WTC11 (cell line): Measurements from ENCODE around the gene ADSL. TPM values are rescaled to one million over a fixed set of nuclear protein-coding genes. Genes with fewer than 3 reads are reported as not detected.

Experiments used
- ATAC-seq: fragments of 200-7000 bp; cut with Tn5 transposase; 2 replicates; pipeline ENCODE4 v1.10.0; 2021; ENCODE audit warnings: mild to moderate bottlenecking, moderate library complexity
- CTCF ChIA-PET: fragments of 300-600 bp; sonication (Branson Sonifier 250); formaldehyde crosslinking; loops from one replicate; lab custom pipeline; 2021; ENCODE audit warnings: antibody characterized with exemption; lab: Charles Lee
- POLR2A ChIA-PET: fragments of 350-600 bp; sonication (Branson Sonifier 250); formaldehyde crosslinking; loops from one replicate; lab custom pipeline; 2021; ENCODE audit warnings: antibody characterized with exemption; lab: Charles Lee
- DNase-seq: peaks from one replicate; pipeline ENCODE4 v3.0.0; 2021; ENCODE audit warnings: low spot score
- H3K27ac Mint-ChIP-seq: 2 replicates; pipeline ENCODE4 v1.8.0; 2021; ENCODE audit warnings: mixed read lengths
- H3K27me3 Mint-ChIP-seq: 2 replicates; pipeline ENCODE4 v1.8.0; 2021; ENCODE audit warnings: low read depth, mild to moderate bottlenecking, moderate library complexity, mixed read lengths
- H3K36me3 Mint-ChIP-seq: 2 replicates; pipeline ENCODE4 v1.8.0; 2021; ENCODE audit warnings: mixed read lengths
- H3K4me1 Mint-ChIP-seq: 2 replicates; pipeline ENCODE4 v1.8.0; 2022; ENCODE audit warnings: mixed read lengths
- H3K4me3 Mint-ChIP-seq: 2 replicates; pipeline ENCODE4 v1.8.0; 2021; ENCODE audit warnings: mild to moderate bottlenecking, moderate library complexity, mixed read lengths
- H3K9me3 Mint-ChIP-seq: 2 replicates; pipeline ENCODE4 v1.8.0; 2021; ENCODE audit warnings: mixed read lengths
- AFF4 ChIP-seq: sonication (generic); formaldehyde crosslinking; IDR thresholded peaks from 2 replicates; pipeline ENCODE4 v1.8.1; 2023; ENCODE audit warnings: mild to moderate bottlenecking, missing genetic modification reagents, borderline replicate concordance
- CBFB ChIP-seq: sonication (generic); formaldehyde crosslinking; IDR thresholded peaks from 2 replicates; pipeline ENCODE4 v1.8.1; 2022; ENCODE audit warnings: mild to moderate bottlenecking, low read depth, missing genetic modification reagents
- EMX1 ChIP-seq: fragments of 250-450 bp; sonication (Bioruptor Pico); IDR thresholded peaks from 2 replicates; pipeline ENCODE4 v1.8.0; 2021; ENCODE audit warnings: mild to moderate bottlenecking
- ETV6 ChIP-seq: sonication (generic); formaldehyde crosslinking; IDR thresholded peaks from 2 replicates; pipeline ENCODE4 v1.8.1; 2022; ENCODE audit warnings: mild to moderate bottlenecking, missing genetic modification reagents
- GABPB1 ChIP-seq: sonication (generic); formaldehyde crosslinking; IDR thresholded peaks from 2 replicates; pipeline ENCODE4 v1.8.1; 2023; ENCODE audit warnings: mild to moderate bottlenecking, missing genetic modification reagents
- GTF2I ChIP-seq: fragments of 250-450 bp; sonication (Bioruptor Pico); conservative IDR thresholded peaks from 2 replicates; pipeline ENCODE4 v1.4.0; 2021; ENCODE audit warnings: mild to moderate bottlenecking
- MLX ChIP-seq: sonication (generic); formaldehyde crosslinking; IDR thresholded peaks from 2 replicates; pipeline ENCODE4 v1.8.1; 2023; ENCODE audit warnings: mild to moderate bottlenecking, missing genetic modification reagents, moderate library complexity
- MXD4 ChIP-seq: fragments of 250-450 bp; sonication (Bioruptor Pico); IDR thresholded peaks from 2 replicates; pipeline ENCODE4 v1.8.0; 2021; ENCODE audit warnings: mild to moderate bottlenecking, moderate library complexity, borderline replicate concordance
- NFE2L1 ChIP-seq: sonication (generic); formaldehyde crosslinking; IDR thresholded peaks from 2 replicates; pipeline ENCODE4 v1.8.1; 2023; ENCODE audit warnings: missing genetic modification reagents
- RELA ChIP-seq: sonication (generic); formaldehyde crosslinking; IDR thresholded peaks from 2 replicates; pipeline ENCODE4 v1.8.1; 2022; ENCODE audit warnings: missing genetic modification reagents, mild to moderate bottlenecking, borderline replicate concordance
- RORB ChIP-seq: fragments of 250-450 bp; sonication (Bioruptor Pico); IDR thresholded peaks from 2 replicates; pipeline ENCODE4 v1.9.0; 2021; ENCODE audit warnings: mild to moderate bottlenecking
- SMAD3 ChIP-seq: sonication (generic); formaldehyde crosslinking; IDR thresholded peaks from 2 replicates; pipeline ENCODE4 v1.8.0; 2022; ENCODE audit warnings: missing genetic modification reagents, mild to moderate bottlenecking, borderline replicate concordance
- TP53 ChIP-seq: sonication (generic); formaldehyde crosslinking; IDR thresholded peaks from 2 replicates; pipeline ENCODE4 v1.8.1; 2023; ENCODE audit warnings: mild to moderate bottlenecking, missing genetic modification reagents
- USF1 ChIP-seq: sonication (generic); formaldehyde crosslinking; IDR thresholded peaks from 2 replicates; pipeline ENCODE4 v1.8.0; 2022; ENCODE audit warnings: mild to moderate bottlenecking, missing genetic modification reagents
- ZNF396 ChIP-seq: fragments of 250-450 bp; sonication (Bioruptor Pico); IDR thresholded peaks from 2 replicates; pipeline ENCODE4 v1.8.0; 2021; ENCODE audit warnings: mild to moderate bottlenecking, moderate library complexity, borderline replicate concordance
- total RNA-seq: library from RNA; stranded (reverse); gene quantifications from 3 replicates; pipeline ENCODE4 v1.2.3, GENCODE V29; 2021
- TF ChIP-seq, protein P1 (sequence below): fragments of 250-450 bp; sonication (Bioruptor Pico); IDR thresholded peaks from 2 replicates; pipeline ENCODE4 v1.9.0; 2021; ENCODE audit warnings: mild to moderate bottlenecking
- TF ChIP-seq, protein P2 (sequence below): sonication (generic); formaldehyde crosslinking; IDR thresholded peaks from 2 replicates; pipeline ENCODE4 v1.8.1; 2023; ENCODE audit warnings: mild to moderate bottlenecking, missing genetic modification reagents, moderate library complexity
- TF ChIP-seq, protein P3 (sequence below): fragments of 250-450 bp; sonication (Bioruptor Pico); IDR thresholded peaks from 2 replicates; pipeline ENCODE4 v1.8.0; 2021; ENCODE audit warnings: mild to moderate bottlenecking
- TF ChIP-seq, protein P4 (sequence below): sonication (generic); formaldehyde crosslinking; IDR thresholded peaks from 2 replicates; pipeline ENCODE4 v1.8.1; 2022; ENCODE audit warnings: low read depth, missing genetic modification reagents, borderline replicate concordance
- TF ChIP-seq, protein P5 (sequence below): fragments of 250-450 bp; sonication (Bioruptor Pico); IDR thresholded peaks from 2 replicates; pipeline ENCODE4 v1.9.0; 2021; ENCODE audit warnings: mild to moderate bottlenecking

ADSL gene
- total RNA-seq, 1 experiment from 2014 or later, result 154 TPM

DNA sequence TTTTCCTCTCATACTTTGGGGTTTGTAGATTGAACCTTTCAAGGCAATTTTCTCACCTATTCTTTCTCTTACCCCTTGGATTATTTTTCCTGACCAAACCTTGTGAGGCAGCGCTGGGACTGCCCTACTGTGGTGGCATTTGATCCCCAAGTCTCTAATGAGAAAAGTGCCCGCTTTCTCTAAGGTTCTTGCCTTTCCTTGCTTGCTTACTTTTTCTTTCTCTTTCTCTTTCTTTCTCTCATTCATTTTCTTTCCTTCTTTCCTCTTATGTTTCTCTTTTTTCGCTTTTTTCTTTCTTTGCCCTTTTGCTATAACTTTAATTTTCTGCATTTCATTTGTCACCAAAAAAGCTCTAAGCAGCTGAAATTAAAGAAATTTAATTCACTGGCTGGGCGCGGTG lies 40.7 kb upstream of the ADSL start (continued):
- TF ChIP-seq AFF4 (CRISPR knock-in tag), result no peak
- TF ChIP-seq, protein P1, sequence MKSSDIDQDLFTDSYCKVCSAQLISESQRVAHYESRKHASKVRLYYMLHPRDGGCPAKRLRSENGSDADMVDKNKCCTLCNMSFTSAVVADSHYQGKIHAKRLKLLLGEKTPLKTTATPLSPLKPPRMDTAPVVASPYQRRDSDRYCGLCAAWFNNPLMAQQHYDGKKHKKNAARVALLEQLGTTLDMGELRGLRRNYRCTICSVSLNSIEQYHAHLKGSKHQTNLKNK (CRISPR knock-in tag), result no peak
- TF ChIP-seq, protein P2, sequence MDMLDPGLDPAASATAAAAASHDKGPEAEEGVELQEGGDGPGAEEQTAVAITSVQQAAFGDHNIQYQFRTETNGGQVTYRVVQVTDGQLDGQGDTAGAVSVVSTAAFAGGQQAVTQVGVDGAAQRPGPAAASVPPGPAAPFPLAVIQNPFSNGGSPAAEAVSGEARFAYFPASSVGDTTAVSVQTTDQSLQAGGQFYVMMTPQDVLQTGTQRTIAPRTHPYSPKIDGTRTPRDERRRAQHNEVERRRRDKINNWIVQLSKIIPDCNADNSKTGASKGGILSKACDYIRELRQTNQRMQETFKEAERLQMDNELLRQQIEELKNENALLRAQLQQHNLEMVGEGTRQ, result no peak
- no peak for TF ChIP-seq MLX (CRISPR knock-in tag)
- TF ChIP-seq ZNF396, result no peak
- TF ChIP-seq GTF2I (CRISPR knock-in tag), result no peak
- no peak for TF ChIP-seq EMX1 (CRISPR knock-in tag)
- TF ChIP-seq, protein P3, sequence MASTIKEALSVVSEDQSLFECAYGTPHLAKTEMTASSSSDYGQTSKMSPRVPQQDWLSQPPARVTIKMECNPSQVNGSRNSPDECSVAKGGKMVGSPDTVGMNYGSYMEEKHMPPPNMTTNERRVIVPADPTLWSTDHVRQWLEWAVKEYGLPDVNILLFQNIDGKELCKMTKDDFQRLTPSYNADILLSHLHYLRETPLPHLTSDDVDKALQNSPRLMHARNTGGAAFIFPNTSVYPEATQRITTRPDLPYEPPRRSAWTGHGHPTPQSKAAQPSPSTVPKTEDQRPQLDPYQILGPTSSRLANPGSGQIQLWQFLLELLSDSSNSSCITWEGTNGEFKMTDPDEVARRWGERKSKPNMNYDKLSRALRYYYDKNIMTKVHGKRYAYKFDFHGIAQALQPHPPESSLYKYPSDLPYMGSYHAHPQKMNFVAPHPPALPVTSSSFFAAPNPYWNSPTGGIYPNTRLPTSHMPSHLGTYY (CRISPR knock-in tag), result no peak
- TF ChIP-seq CBFB (CRISPR knock-in tag), result no peak
- TF ChIP-seq, protein P4, sequence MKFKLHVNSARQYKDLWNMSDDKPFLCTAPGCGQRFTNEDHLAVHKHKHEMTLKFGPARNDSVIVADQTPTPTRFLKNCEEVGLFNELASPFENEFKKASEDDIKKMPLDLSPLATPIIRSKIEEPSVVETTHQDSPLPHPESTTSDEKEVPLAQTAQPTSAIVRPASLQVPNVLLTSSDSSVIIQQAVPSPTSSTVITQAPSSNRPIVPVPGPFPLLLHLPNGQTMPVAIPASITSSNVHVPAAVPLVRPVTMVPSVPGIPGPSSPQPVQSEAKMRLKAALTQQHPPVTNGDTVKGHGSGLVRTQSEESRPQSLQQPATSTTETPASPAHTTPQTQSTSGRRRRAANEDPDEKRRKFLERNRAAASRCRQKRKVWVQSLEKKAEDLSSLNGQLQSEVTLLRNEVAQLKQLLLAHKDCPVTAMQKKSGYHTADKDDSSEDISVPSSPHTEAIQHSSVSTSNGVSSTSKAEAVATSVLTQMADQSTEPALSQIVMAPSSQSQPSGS (CRISPR knock-in tag), result no peak
- TF ChIP-seq TP53 (CRISPR knock-in tag), result no peak
- no peak for TF ChIP-seq NFE2L1 (CRISPR knock-in tag)
- TF ChIP-seq, all 79 proteins: peak for 0

- no peaks in the 10 kb centered on the region; the same call in 1 of the 2 replicates for H3K27me3 Mint-ChIP-seq
- H3K36me3 Mint-ChIP-seq, result peaks cover 59% of the 10 kb centered on the region
- CTCF ChIA-PET, result interaction anchor here (1.3 kb wide), 1 partner anchor 39 kb away, joined by 4 read pairs; no protein-coding TSS in a partner anchor
- POLR2A ChIA-PET, result no interaction called here
- no peak for ATAC-seq
- H3K4me3 Mint-ChIP-seq, result no peak overlapping the region
- DNase-seq, result no peak
- H3K9me3 Mint-ChIP-seq, result no peaks in the 10 kb centered on the region
- no peak overlapping the region for H3K27ac Mint-ChIP-seq
- no peak for TF ChIP-seq RELA (CRISPR knock-in tag)
- H3K4me1 Mint-ChIP-seq, result no peaks in the 10 kb centered on the region
These were observed 37.2 kb upstream of the ADSL start for GRCh38 chr22:40308999-40309573.

DNA sequence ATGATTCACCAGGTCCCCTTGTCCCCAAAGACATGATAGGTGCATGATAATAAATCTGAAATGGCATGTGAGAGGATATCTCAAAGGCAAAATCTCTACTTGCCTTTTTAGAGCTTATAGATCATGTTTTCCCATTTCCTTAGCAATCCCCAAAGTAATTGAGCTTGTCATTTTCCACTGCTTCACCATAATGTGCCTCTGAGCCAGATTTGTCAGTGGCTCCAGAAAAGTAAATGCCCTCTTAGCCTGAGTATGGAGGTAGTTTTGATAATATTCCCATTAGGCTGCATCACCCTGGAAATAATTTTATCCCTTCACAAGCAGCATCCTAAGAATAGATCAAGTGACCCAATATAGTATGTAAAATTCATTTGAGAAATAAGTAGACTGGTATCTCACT lies 36.7 kb upstream of the ADSL start:
- no peaks in the 10 kb centered on the region for H3K4me1 Mint-ChIP-seq
- H3K27me3 Mint-ChIP-seq, result no peaks in the 10 kb centered on the region; the same call in 1 of the 2 replicates
- H3K9me3 Mint-ChIP-seq, result no peaks in the 10 kb centered on the region
- peaks cover 64% of the 10 kb centered on the region for H3K36me3 Mint-ChIP-seq
- ChIA-PET POLR2A (no interaction called here), CTCF (interaction anchor here (1.3 kb wide), 1 partner anchor 39 kb away, joined by 4 read pairs; no protein-coding TSS in a partner anchor)
- H3K4me3 Mint-ChIP-seq, result no peak overlapping the region
- no peak overlapping the region for H3K27ac Mint-ChIP-seq
- DNase-seq, result no peak
- no peak for ATAC-seq
- TF ChIP-seq MXD4 (no peak), TP53 (CRISPR knock-in tag) (no peak), GTF2I (CRISPR knock-in tag) (no peak), ETV6 (CRISPR knock-in tag) (no peak), USF1 (CRISPR knock-in tag) (no peak), RORB (CRISPR knock-in tag) (no peak), GABPB1 (CRISPR knock-in tag) (no peak), SMAD3 (no peak)
- TF ChIP-seq, protein P5, sequence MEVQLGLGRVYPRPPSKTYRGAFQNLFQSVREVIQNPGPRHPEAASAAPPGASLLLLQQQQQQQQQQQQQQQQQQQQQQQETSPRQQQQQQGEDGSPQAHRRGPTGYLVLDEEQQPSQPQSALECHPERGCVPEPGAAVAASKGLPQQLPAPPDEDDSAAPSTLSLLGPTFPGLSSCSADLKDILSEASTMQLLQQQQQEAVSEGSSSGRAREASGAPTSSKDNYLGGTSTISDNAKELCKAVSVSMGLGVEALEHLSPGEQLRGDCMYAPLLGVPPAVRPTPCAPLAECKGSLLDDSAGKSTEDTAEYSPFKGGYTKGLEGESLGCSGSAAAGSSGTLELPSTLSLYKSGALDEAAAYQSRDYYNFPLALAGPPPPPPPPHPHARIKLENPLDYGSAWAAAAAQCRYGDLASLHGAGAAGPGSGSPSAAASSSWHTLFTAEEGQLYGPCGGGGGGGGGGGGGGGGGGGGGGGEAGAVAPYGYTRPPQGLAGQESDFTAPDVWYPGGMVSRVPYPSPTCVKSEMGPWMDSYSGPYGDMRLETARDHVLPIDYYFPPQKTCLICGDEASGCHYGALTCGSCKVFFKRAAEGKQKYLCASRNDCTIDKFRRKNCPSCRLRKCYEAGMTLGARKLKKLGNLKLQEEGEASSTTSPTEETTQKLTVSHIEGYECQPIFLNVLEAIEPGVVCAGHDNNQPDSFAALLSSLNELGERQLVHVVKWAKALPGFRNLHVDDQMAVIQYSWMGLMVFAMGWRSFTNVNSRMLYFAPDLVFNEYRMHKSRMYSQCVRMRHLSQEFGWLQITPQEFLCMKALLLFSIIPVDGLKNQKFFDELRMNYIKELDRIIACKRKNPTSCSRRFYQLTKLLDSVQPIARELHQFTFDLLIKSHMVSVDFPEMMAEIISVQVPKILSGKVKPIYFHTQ, result no peak
